ENCODE measurements around the gene LPO.

The LPO gene

DNA sequence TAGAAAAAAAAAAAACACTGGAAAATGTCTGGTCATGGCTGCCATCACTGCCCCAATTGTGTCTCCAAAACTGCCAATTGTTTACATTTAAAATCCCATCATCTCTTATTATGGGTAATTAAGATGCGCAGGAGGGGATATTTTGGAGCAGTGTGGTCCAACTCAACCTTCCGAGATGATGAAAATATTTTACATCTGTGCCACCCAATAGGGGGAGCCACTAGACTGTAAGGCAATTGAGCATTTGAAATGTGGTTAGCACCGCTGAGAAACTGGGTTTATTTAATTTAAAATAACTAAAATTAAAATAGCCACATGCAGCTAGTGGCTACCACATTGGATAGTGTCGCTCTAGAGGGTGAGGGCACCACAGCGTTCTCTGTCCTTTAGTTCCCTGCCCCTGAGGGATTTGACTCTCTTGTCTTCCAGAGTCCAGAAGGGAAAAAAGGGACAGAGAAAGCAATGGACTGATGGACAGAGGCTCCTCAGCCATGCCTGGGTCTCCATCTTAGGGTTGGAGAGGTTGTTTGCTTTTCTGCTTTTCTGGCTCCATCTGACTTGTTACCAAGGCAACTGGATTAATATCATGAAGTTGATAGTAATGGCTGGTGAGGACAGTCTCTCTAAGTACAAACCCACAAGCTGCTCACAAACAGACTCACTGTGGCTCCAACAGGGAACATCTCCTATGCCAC lies 38.9 kb downstream of the LPO start:
- Mint-ChIP-seq H3K27me3 (peaks cover 14% of the 10 kb centered on the region), H3K9me3 (no peaks in the 10 kb centered on the region), H3K4me1 (ENCODE audit: low read depth) (no peaks in the 10 kb centered on the region), H3K4me3 (no peak overlapping the region), H3K36me3 (ENCODE audit: low read depth) (no peaks in the 10 kb centered on the region), H3K27ac (no peak overlapping the region)

DNA sequence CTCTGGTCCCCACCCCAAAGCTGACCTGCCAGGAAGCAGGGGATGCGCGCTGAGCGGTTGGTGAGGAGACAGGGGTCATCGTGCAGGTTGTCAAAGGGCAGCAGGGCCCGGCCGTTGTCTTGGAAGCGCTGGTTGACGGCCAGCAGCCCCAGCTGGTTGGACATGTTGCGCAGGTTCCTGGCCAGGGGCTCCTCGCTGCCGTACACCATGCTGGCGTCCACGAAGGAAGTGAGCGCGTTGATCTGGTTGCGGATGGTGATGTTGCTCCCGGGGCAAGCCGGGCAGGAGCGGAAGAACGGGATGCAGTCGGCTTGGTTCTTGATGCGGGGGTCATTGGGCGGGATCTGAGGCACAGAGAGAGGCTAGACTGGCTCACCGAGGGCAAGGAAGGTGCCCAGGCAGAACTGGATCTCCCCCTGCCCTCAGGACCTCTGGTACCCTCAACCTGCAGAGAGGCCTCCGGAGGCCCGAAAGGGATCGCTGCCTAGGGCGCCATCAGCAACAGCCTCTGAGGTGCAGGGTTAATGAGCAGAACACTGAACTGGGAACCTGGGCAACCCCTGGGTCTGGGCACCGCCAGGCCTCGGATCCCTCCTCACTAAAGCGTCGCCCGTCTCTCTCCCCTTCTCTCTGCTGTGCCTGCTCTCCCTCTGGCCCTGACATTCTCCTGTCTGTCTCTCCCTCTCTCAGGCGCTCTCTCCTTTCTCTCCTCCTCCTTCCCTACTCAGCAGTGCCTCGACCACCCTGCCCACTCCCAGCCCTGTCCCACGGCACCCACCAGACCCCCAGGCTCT lies 39.6 kb downstream of the LPO start:
- H3K27me3 Mint-ChIP-seq, result peaks cover 14% of the 10 kb centered on the region

GRCh38 chr17:58278661-58279015 lies 40.3 kb downstream of the LPO start:
- H3K27ac Mint-ChIP-seq, result no peak overlapping the region
- no peaks in the 10 kb centered on the region for H3K4me1 Mint-ChIP-seq (ENCODE audit: low read depth)
- H3K36me3 Mint-ChIP-seq (ENCODE audit: low read depth), result no peaks in the 10 kb centered on the region
- H3K9me3 Mint-ChIP-seq, result no peaks in the 10 kb centered on the region
- H3K4me3 Mint-ChIP-seq, result no peak overlapping the region
- peaks cover 14% of the 10 kb centered on the region for H3K27me3 Mint-ChIP-seq

More for the DNA sequence above, 39.6 kb downstream of the LPO start:
- Mint-ChIP-seq H3K27ac (no peak overlapping the region), H3K4me1 (ENCODE audit: low read depth) (no peaks in the 10 kb centered on the region), H3K9me3 (no peaks in the 10 kb centered on the region), H3K4me3 (no peak overlapping the region), H3K36me3 (ENCODE audit: low read depth) (no peaks in the 10 kb centered on the region)

GRCh38 chr17:58279016-58279711 lies 40.8 kb downstream of the LPO start:
- H3K9me3 Mint-ChIP-seq, result no peaks in the 10 kb centered on the region
- no peaks in the 10 kb centered on the region for H3K36me3 Mint-ChIP-seq (ENCODE audit: low read depth)
- H3K4me1 Mint-ChIP-seq (ENCODE audit: low read depth), result no peaks in the 10 kb centered on the region
- no peak overlapping the region for H3K27ac Mint-ChIP-seq
- H3K4me3 Mint-ChIP-seq, result no peak overlapping the region
- H3K27me3 Mint-ChIP-seq, result peaks cover 14% of the 10 kb centered on the region

- H3K4me3 Mint-ChIP-seq, result no peak overlapping the region
- H3K4me1 Mint-ChIP-seq (ENCODE audit: low read depth), result no peaks in the 10 kb centered on the region
- no peaks in the 10 kb centered on the region for H3K9me3 Mint-ChIP-seq
- no peaks in the 10 kb centered on the region for H3K36me3 Mint-ChIP-seq (ENCODE audit: low read depth)
- H3K27me3 Mint-ChIP-seq, result peaks cover 14% of the 10 kb centered on the region
- no peak overlapping the region for H3K27ac Mint-ChIP-seq
Observed at GRCh38 chr17:58279736-58280479, 41.5 kb downstream of the LPO start.

- no peak within 1 kb of the TSS for H3K4me3 Mint-ChIP-seq
- no peaks in the 10 kb centered on the region for H3K4me1 Mint-ChIP-seq (ENCODE audit: low read depth)
- H3K9me3 Mint-ChIP-seq, result no peaks in the 10 kb centered on the region
- H3K27me3 Mint-ChIP-seq, result peaks cover 14% of the 10 kb centered on the region
- no peaks in the 10 kb centered on the region for H3K36me3 Mint-ChIP-seq (ENCODE audit: low read depth)
- no peak within 1 kb of the TSS for H3K27ac Mint-ChIP-seq
Observed at GRCh38 chr17:58280480-58281217, 42.3 kb downstream of the LPO start, which contains the start of gene MPO. Gene MPO, minus strand, starts transcription at chr17:58280935. Its CDS starts 177 bp downstream, at chr17:58280758.

DNA sequence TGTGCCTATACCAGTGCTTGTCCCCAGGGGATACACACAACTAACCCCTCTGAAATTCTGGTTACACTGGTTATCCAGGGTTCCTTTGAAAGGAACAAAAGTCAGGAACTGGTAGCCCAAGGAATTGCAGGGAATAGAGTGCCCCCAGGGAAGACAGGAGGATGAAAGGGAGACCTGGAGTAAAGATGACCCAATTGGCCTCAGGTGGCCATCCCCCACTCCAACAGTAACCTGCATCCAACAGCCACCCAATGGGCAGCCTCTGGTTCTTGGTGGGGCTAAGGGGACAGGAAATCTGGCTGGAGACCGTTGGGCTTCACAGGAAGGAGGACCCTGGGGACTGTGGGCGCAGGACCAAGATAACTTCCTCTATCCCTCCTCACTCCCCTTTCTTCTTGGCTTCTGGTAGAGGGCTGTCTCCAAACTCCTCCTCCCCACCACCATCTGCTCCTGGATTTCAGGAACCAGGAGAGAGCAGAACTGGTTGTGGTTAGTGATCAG lies 43.2 kb downstream of the LPO start:
- H3K4me3 Mint-ChIP-seq, result no peak overlapping the region
- H3K36me3 Mint-ChIP-seq (ENCODE audit: low read depth), result no peaks in the 10 kb centered on the region
- no peaks in the 10 kb centered on the region for H3K9me3 Mint-ChIP-seq
- H3K27ac Mint-ChIP-seq, result no peak overlapping the region
- no peaks in the 10 kb centered on the region for H3K4me1 Mint-ChIP-seq (ENCODE audit: low read depth)
- H3K27me3 Mint-ChIP-seq, result peaks cover 10% of the 10 kb centered on the region

GRCh38 chr17:58282442-58282841 lies 44.1 kb downstream of the LPO start:
- no peak overlapping the region for H3K27ac Mint-ChIP-seq
- H3K9me3 Mint-ChIP-seq, result no peaks in the 10 kb centered on the region
- no peak overlapping the region for H3K4me3 Mint-ChIP-seq
- H3K27me3 Mint-ChIP-seq, result peaks cover 15% of the 10 kb centered on the region
- H3K36me3 Mint-ChIP-seq (ENCODE audit: low read depth), result no peaks in the 10 kb centered on the region
- no peaks in the 10 kb centered on the region for H3K4me1 Mint-ChIP-seq (ENCODE audit: low read depth)

- Mint-ChIP-seq H3K36me3 (ENCODE audit: low read depth) (no peaks in the 10 kb centered on the region), H3K27ac (no peak overlapping the region), H3K4me3 (no peak overlapping the region), H3K27me3 (peaks cover 20% of the 10 kb centered on the region), H3K4me1 (ENCODE audit: low read depth) (no peaks in the 10 kb centered on the region), H3K9me3 (no peaks in the 10 kb centered on the region)
Observed at GRCh38 chr17:58283674-58284612, 45.6 kb downstream of the LPO start.

DNA sequence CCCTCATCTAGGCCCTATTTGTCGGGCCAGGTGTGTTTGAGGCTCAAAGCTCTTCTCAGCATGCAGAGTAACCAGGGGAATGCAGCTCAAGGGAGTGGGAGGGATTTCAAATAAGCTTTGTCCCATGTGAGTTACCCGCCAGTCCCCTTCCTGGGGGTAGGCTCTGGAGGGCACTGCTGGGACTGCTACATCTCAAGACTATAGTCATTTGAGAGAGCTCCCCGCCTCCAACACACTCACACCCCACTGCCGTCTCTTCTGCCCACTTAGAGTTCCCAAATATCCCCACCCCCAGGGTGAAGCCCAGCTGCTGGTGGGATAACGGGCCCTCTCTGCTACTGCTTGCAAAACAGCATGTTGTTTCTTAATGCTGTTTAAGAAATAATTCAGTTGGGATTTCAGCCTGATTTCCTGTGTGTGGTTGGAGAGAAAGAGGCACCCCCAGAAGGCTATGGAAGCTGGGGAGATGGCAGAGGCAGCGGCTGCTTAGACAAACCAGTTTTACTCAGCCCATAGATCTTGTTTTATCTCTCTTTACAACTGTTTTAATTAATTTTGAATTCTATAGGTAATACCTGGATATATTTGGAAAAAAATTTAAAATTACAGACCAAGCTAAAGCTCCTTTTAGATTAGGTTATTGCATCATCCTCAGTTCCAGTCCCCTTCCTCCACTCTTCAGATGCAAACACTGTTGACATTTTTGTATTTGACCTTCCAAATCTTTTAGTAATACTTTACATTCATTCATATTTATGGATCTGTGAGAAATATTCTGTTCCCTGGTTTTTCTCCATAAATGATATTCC lies 46.4 kb downstream of the LPO start:
- Mint-ChIP-seq H3K4me1 (ENCODE audit: low read depth) (no peaks in the 10 kb centered on the region), H3K4me3 (no peak overlapping the region), H3K9me3 (no peaks in the 10 kb centered on the region), H3K36me3 (ENCODE audit: low read depth) (no peaks in the 10 kb centered on the region), H3K27me3 (peaks cover 20% of the 10 kb centered on the region), H3K27ac (no peak overlapping the region)

GRCh38 chr17:58285422-58285810 lies 47.0 kb downstream of the LPO start:
- H3K27me3 Mint-ChIP-seq, result peaks cover 22% of the 10 kb centered on the region
- H3K4me3 Mint-ChIP-seq, result no peak overlapping the region
- no peaks in the 10 kb centered on the region for H3K9me3 Mint-ChIP-seq
- H3K27ac Mint-ChIP-seq, result no peak overlapping the region
- H3K4me1 Mint-ChIP-seq (ENCODE audit: low read depth), result no peaks in the 10 kb centered on the region
- H3K36me3 Mint-ChIP-seq (ENCODE audit: low read depth), result no peaks in the 10 kb centered on the region

DNA sequence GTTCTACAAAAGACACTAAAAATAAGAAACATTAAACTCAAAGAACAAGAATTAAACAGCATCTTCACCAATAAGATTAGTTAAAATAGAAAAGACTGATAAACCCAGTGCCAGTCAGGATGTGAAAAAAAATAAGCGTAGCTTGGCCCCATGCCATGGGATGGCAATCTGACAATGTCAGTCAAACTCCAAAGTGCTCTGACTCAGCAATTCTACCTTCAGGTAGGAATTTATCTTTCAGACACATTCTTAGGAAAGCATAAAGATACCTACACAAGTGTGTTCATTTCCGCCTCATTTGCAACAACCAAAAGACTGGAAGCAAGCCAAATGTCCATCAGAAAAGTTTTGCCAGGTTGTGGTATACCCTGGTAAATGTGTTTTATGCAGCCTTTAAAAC lies 51.5 kb downstream of the LPO start:
- Mint-ChIP-seq H3K4me1 (ENCODE audit: low read depth) (no peaks in the 10 kb centered on the region), H3K27me3 (peaks cover 37% of the 10 kb centered on the region), H3K36me3 (ENCODE audit: low read depth) (no peaks in the 10 kb centered on the region), H3K9me3 (no peaks in the 10 kb centered on the region), H3K27ac (no peak overlapping the region), H3K4me3 (no peak overlapping the region)

GRCh38 chr17:58291246-58291645 lies 52.9 kb downstream of the LPO start:
- Mint-ChIP-seq H3K27ac (no peak overlapping the region), H3K9me3 (no peaks in the 10 kb centered on the region), H3K4me1 (ENCODE audit: low read depth) (no peaks in the 10 kb centered on the region), H3K36me3 (ENCODE audit: low read depth) (no peaks in the 10 kb centered on the region), H3K27me3 (peaks cover 38% of the 10 kb centered on the region), H3K4me3 (no peak overlapping the region)
